Activated CD4-positive, alpha-beta T cell treated with anti-CD3 and anti-CD28 coated beads for 48 hours (primary cell): ENCODE results near the gene PEMT.
"Not testable (repeated sequence)": the region's sequence is repeated elsewhere in the genome, so short reads cannot be mapped to it uniquely, and the experiment has no call there.

Experiments used
- DNase-seq: peaks from one replicate; pipeline ENCODE4 v3.0.0-alpha.2; 2020

PEMT gene

GRCh38 chr17:17498606-17499301 lies 92.8 kb downstream of the PEMT start:
- no peak for DNase-seq

- no peak for DNase-seq
Observed at GRCh38 chr17:17497845-17498520, 93.5 kb downstream of the PEMT start.

- DNase-seq = no peak
Observed at GRCh38 chr17:17497065-17497844, 94.3 kb downstream of the PEMT start.

- peak; percentile 85 for DNase-seq
Observed at GRCh38 chr17:17496189-17497064, 95.1 kb downstream of the PEMT start, which contains the start of gene RASD1. TSS of gene RASD1 (minus strand) at chr17:17496395. CDS start at chr17:17496181, 214 bp downstream.

- DNase-seq = peak; percentile 26
Observed at GRCh38 chr17:17495536-17496188, 95.8 kb downstream of the PEMT start.

- peak; percentile 36 for DNase-seq
Observed at GRCh38 chr17:17494870-17495535, 96.5 kb downstream of the PEMT start.

- DNase-seq = no peak
Observed at GRCh38 chr17:17494499-17494869, 97.0 kb downstream of the PEMT start.

GRCh38 chr17:17493986-17494466 lies 97.5 kb downstream of the PEMT start:
- no peak for DNase-seq

- no peak for DNase-seq
Observed at GRCh38 chr17:17493249-17493985, 98.1 kb downstream of the PEMT start.

- DNase-seq = no peak
Observed at GRCh38 chr17:17492571-17492970, 98.9 kb downstream of the PEMT start.

- DNase-seq = no peak
Observed at GRCh38 chr17:17492085-17492484, 99.4 kb downstream of the PEMT start.

GRCh38 chr17:17491546-17491988 lies 99.9 kb downstream of the PEMT start:
- DNase-seq = no peak

GRCh38 chr17:17491031-17491471 lies 100.5 kb downstream of the PEMT start:
- DNase-seq = no peak

GRCh38 chr17:17487998-17488397 lies 103.5 kb downstream of the PEMT start:
- DNase-seq = no peak

GRCh38 chr17:17486416-17486815 lies 105.1 kb downstream of the PEMT start:
- DNase-seq = not testable (repeated sequence)

GRCh38 chr17:17485420-17485819 lies 106.1 kb downstream of the PEMT start:
- no peak for DNase-seq

- DNase-seq = peak; percentile 76
Observed at GRCh38 chr17:17484451-17484899, 107.0 kb downstream of the PEMT start.

- DNase-seq = no peak
Observed at GRCh38 chr17:17481860-17482259, 109.6 kb downstream of the PEMT start.

- DNase-seq = no peak
Observed at GRCh38 chr17:17480593-17481148, 110.8 kb downstream of the PEMT start.

GRCh38 chr17:17479209-17479608 lies 112.3 kb downstream of the PEMT start:
- no peak for DNase-seq
